Anterior cingulate cortex (tissue), 58 donors: ENCODE results near the gene RACK1.
"Not testable (repeated sequence)": the region's sequence is repeated elsewhere in the genome, so short reads cannot be mapped to it uniquely, and the experiment has no call there.

ENCODE experiments used
- DNase-seq, 58 donors: peaks; one replicate each; lab custom pipeline; 2025; lab: John Stamatoyannopoulos, UW

The RACK1 gene

GRCh38 chr5:181243564-181244343 is at the start of gene RACK1:
Gene RACK1, minus strand, starts transcription at chr5:181243906. Its CDS starts 106 bp downstream, at chr5:181243800.
- no peak for DNase-seq

GRCh38 chr5:181287331-181287730 is 43.6 kb upstream of the RACK1 start:
- not testable (repeated sequence) for DNase-seq

GRCh38 chr5:181285962-181286705 is 42.4 kb upstream of the RACK1 start:
- not testable (repeated sequence) for DNase-seq

- DNase-seq: not testable (repeated sequence)
Observed at GRCh38 chr5:181283841-181284755, 40.4 kb upstream of the RACK1 start.

GRCh38 chr5:181283347-181283746 is 39.6 kb upstream of the RACK1 start:
- DNase-seq: no peak

- DNase-seq: no peak
Observed at GRCh38 chr5:181282874-181283273, 39.2 kb upstream of the RACK1 start.

- DNase-seq: not testable (repeated sequence)
Observed at GRCh38 chr5:181282415-181282814, 38.7 kb upstream of the RACK1 start.

- DNase-seq: no peak
Observed at GRCh38 chr5:181281984-181282316, 38.2 kb upstream of the RACK1 start.

- no peak for DNase-seq
Observed at GRCh38 chr5:181281077-181281983, 37.6 kb upstream of the RACK1 start.

- DNase-seq: no peak
Observed at GRCh38 chr5:181280251-181280762, 36.6 kb upstream of the RACK1 start.

GRCh38 chr5:181273433-181273744 is 29.7 kb upstream of the RACK1 start:
- not testable (repeated sequence) for DNase-seq

- no peak for DNase-seq
Observed at GRCh38 chr5:181271081-181271480, 27.4 kb upstream of the RACK1 start.

GRCh38 chr5:181267907-181268306 is 24.2 kb upstream of the RACK1 start:
- not testable (repeated sequence) for DNase-seq

GRCh38 chr5:181267291-181267904 is 23.7 kb upstream of the RACK1 start:
- DNase-seq: not testable (repeated sequence)

GRCh38 chr5:181265092-181265671 is 21.5 kb upstream of the RACK1 start:
- DNase-seq: no peak

GRCh38 chr5:181263633-181264032 is 19.9 kb upstream of the RACK1 start:
- no peak for DNase-seq

GRCh38 chr5:181261320-181262049 is 17.8 kb upstream of the RACK1 start:
- DNase-seq: no peak

- no peak for DNase-seq
Observed at GRCh38 chr5:181260720-181261319, 17.1 kb upstream of the RACK1 start, which contains the start of gene TRIM52. Gene TRIM52, minus strand, starts transcription at chr5:181261143. Its CDS starts 330 bp downstream, at chr5:181260813.
